ENCODE results near the gene FGF7.
"Not testable (repeated sequence)": the region's sequence is repeated elsewhere in the genome, so short reads cannot be mapped to it uniquely, and the experiment has no call there.

Gene FGF7

GRCh38 chr15:49495993-49496753 lies 73.1 kb downstream of the FGF7 start:
- DNase-seq: no peak

GRCh38 chr15:49501586-49501985 lies 78.5 kb downstream of the FGF7 start:
- no peak for DNase-seq

- DNase-seq: no peak
These were observed 83.3 kb downstream of the FGF7 start for GRCh38 chr15:49506341-49506740.

- no peak for DNase-seq
These were observed 84.2 kb downstream of the FGF7 start for GRCh38 chr15:49507261-49507660.

GRCh38 chr15:49512739-49513138 lies 89.7 kb downstream of the FGF7 start:
- not testable (repeated sequence) for DNase-seq

GRCh38 chr15:49521802-49522201 lies 98.8 kb downstream of the FGF7 start:
- no peak for DNase-seq

GRCh38 chr15:49528289-49528688 lies 105.2 kb downstream of the FGF7 start:
- no peak for DNase-seq

- DNase-seq: no peak
These were observed 107.0 kb downstream of the FGF7 start for GRCh38 chr15:49530092-49530491.

All from CD4-positive, alpha-beta T cell treated with Interferon gamma for 1 hour (primary cell).